Measurements from ENCODE around the gene LRRC63.
"Not testable (repeated sequence)": the region's sequence is repeated elsewhere in the genome, so short reads cannot be mapped to it uniquely, and the experiment has no call there.

GRCh38 chr13:46220234-46220633, 8.5 kb downstream of the LRRC63 start:
- TF ChIP-seq ZNF19 (tag by site-specific recombination; IDR thresholded peaks at IDR 0.05; ENCODE audit: low read depth); AEBP2 (tag by site-specific recombination; IDR thresholded peaks at IDR 0.05; ENCODE audit: borderline replicate concordance); ZNF121 (tag by site-specific recombination; IDR thresholded peaks at IDR 0.05); ZNF76 (tag by site-specific recombination; IDR thresholded peaks at IDR 0.05; ENCODE audit: borderline replicate concordance, low read depth); CTCF (tag by site-specific recombination; IDR thresholded peaks at IDR 0.05); ZNF146 (tag by site-specific recombination; IDR thresholded peaks at IDR 0.05); MEIS1 (CRISPR knock-in tag; IDR thresholded peaks at IDR 0.05; ENCODE audit: borderline replicate concordance); SALL2 (tag by site-specific recombination; IDR thresholded peaks at IDR 0.05; ENCODE audit: borderline replicate concordance): not testable (repeated sequence)
